Neutrophil (primary cell): ENCODE data around the gene BAK1.
"Not testable (repeated sequence)": the region's sequence is repeated elsewhere in the genome, so short reads cannot be mapped to it uniquely, and the experiment has no call there.

Source experiments
- H3K27ac ChIP-seq: fragments of 200-600 bp; sonication (generic); 2 replicates; pipeline ENCODE4 v1.5.1; 2016; ENCODE audit warnings: mild to moderate bottlenecking, moderate library complexity
- H3K27me3 ChIP-seq: fragments of 200-600 bp; sonication (generic); 2 replicates; pipeline ENCODE4 v1.6.0; 2016; ENCODE audit warnings: mild to moderate bottlenecking
- H3K36me3 ChIP-seq: fragments of 200-600 bp; sonication (generic); 2 replicates; pipeline ENCODE4 v1.5.1; 2017
- H3K4me1 ChIP-seq, 2 experiments: fragments of 200-600 bp in 1 of 2; sonication (generic) in 1 of 2; 1 replicate in 1 of 2; 2 replicates in 1 of 2; pipeline versions ENCODE4 v1.5.1 to v1.6.1; 2013 to 2016; ENCODE audit warnings: low read depth in 1 of 2, low read length in 1 of 2, mild to moderate bottlenecking in 1 of 2, moderate library complexity in 1 of 2; ENCODE audit not compliant: control insufficient read depth in 1 of 2, insufficient read depth in 1 of 2
- H3K4me3 ChIP-seq, 2 experiments: fragments of 200-600 bp in 1 of 2; sonication (generic) in 1 of 2; 1 replicate in 1 of 2; 2 replicates in 1 of 2; pipeline ENCODE4 v1.5.1; 2013 to 2016; ENCODE audit warnings: low read depth in 1 of 2, low read length in 1 of 2, mild to moderate bottlenecking in 1 of 2, moderate library complexity in 1 of 2
- H3K9me3 ChIP-seq: fragments of 200-600 bp; sonication (generic); 2 replicates; pipeline ENCODE4 v1.5.1; 2016
- TF ChIP-seq, protein P1 (sequence below): fragments of 200-600 bp; sonication (generic); IDR thresholded peaks from 2 replicates; pipeline ENCODE4 v1.5.1; 2016; ENCODE audit warnings: antibody characterized with exemption

The BAK1 gene

DNA sequence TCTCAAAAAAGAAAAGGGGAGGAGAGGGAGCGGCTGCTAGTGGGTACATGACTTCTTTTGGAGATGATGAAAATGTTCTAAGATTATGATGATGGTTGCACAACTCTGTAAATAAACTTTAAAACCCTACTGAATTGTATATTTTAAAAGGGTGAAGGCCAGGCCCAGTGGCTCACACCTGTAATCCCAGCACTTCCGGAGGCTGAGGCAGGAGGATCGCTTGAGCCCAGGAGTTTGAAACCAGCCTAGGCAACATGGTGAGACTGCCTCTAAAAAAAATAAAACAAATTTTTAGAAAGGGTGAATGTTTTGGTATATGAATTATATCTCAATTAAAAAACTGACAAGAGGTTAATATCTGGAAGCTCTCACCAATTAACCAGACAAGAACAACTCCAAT lies 45.4 kb downstream of the BAK1 start:
- H3K9me3 ChIP-seq = no peaks in the 10 kb centered on the region
- H3K27ac ChIP-seq = no peak overlapping the region
- TF ChIP-seq, protein P1, sequence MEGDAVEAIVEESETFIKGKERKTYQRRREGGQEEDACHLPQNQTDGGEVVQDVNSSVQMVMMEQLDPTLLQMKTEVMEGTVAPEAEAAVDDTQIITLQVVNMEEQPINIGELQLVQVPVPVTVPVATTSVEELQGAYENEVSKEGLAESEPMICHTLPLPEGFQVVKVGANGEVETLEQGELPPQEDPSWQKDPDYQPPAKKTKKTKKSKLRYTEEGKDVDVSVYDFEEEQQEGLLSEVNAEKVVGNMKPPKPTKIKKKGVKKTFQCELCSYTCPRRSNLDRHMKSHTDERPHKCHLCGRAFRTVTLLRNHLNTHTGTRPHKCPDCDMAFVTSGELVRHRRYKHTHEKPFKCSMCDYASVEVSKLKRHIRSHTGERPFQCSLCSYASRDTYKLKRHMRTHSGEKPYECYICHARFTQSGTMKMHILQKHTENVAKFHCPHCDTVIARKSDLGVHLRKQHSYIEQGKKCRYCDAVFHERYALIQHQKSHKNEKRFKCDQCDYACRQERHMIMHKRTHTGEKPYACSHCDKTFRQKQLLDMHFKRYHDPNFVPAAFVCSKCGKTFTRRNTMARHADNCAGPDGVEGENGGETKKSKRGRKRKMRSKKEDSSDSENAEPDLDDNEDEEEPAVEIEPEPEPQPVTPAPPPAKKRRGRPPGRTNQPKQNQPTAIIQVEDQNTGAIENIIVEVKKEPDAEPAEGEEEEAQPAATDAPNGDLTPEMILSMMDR = no peak
- no peaks in the 10 kb centered on the region for H3K36me3 ChIP-seq
- H3K4me3 ChIP-seq = no peak overlapping the region
- H3K4me1 ChIP-seq = no peaks in the 10 kb centered on the region
- H3K27me3 ChIP-seq = no peaks in the 10 kb centered on the region

DNA sequence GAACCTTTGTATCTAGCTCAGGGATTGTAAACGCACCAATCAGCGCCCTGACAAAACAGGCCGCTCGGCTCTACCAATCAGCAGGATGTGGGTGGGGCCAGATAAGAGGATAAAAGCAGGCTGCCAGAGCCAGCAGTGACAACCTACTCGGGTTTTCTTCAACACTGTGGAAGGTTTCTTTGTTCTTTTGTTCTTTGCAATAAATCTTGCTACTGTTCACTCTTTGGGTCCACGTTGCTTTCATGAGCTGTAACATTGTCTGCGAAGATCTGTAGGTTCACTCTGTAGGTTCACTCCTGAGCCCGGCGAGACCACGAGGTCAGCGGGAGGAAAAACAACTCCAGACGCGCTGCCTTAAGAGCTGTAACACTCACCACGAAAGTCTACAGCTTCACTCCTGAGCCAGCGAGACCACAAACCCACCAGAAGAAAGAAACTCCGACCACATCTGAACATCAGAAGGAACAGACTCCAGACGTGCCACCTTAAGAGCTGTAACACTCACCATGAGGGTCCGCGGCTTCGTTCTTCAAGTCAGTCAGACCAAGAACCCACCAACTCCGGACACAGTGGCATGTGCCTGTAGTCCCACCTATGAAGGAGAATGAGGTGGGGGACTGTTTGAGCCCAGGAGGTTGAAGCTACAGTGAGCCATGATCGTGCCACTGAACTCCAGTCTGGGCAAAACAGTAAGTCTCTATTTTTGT lies 46.8 kb downstream of the BAK1 start:
- not testable (repeated sequence) for H3K9me3 ChIP-seq, H3K27ac ChIP-seq, H3K4me3 ChIP-seq, H3K27me3 ChIP-seq, H3K4me1 ChIP-seq, H3K36me3 ChIP-seq

DNA sequence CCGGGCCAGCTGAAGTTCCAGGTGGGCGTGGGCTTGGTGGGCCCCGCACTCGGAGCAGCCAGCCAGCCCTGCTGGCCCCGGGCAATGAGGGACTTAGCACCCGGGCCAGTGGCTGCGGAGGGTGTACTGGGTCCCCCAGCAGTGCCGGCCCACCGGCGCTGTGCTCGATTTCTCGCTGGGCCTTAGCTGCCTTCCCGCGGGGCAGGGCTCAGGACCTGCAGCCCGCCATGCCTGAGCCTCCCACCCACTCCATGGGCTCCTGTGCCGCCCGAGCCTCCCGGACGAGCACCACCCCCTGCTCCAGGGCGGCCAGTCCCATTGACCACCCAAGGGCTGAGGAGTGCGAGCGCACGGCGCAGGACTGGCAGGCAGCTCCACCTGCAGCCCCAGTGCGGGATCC lies 47.6 kb downstream of the BAK1 start:
- not testable (repeated sequence) for H3K4me1 ChIP-seq, H3K36me3 ChIP-seq, H3K4me3 ChIP-seq, H3K27ac ChIP-seq, H3K9me3 ChIP-seq, H3K27me3 ChIP-seq

DNA sequence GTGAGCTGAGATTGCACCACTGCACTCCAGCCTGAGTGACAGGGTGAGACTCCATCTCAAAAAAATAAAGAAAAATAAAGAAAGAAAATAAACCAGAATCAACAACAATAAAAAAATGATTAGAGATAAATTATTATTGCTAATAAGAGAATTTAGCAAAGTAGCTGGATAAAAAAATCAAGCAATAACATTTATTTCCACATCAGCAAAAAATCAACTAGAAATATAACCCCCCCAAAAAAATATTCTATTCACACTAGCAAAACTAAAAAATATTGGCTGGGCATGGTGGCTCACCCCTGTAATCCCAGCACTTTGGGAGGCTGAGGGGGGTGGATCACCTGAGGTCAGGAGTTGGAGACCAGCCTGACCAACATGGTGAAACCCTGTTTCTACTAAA lies 49.5 kb downstream of the BAK1 start:
- H3K9me3 ChIP-seq, H3K27ac ChIP-seq, H3K4me1 ChIP-seq, H3K4me3 ChIP-seq, H3K27me3 ChIP-seq, H3K36me3 ChIP-seq: not testable (repeated sequence)
